Caco-2 (cell line): Measurements from ENCODE around the gene NUMA1. TPM values are rescaled to one million over a fixed set of nuclear protein-coding genes. Genes with fewer than 3 reads are reported as not detected.

Experiments
- BruUV-seq: library from RNA; stranded (reverse); fragments of 400-500 nt; replicated peaks from 2 replicates; lab custom pipeline; 2021; lab: Mats Ljungman, UMichigan
- CTCF ChIA-PET: fragments of 300-600 bp; sonication (Branson Sonifier 250); formaldehyde crosslinking; loops from one replicate; lab custom pipeline; 2022; ENCODE audit warnings: antibody characterized with exemption; lab: Charles Lee
- POLR2A ChIA-PET: fragments of 300-600 bp; sonication (Branson Sonifier 250); formaldehyde crosslinking; loops from one replicate; lab custom pipeline; 2022; ENCODE audit warnings: antibody characterized with exemption; lab: Charles Lee
- DNase-seq, 2 experiments: peaks; one replicate each; pipeline versions ENCODE4 v3.0.0 to v3.0.0-alpha.2; 2020 to 2022
- H3K27me3 ChIP-seq: replicated peaks from 2 replicates; pipeline ENCODE4 v1.6.0; 2011; ENCODE audit warnings: low read length; ENCODE audit not compliant: control insufficient read depth, insufficient read depth
- H3K36me3 ChIP-seq: 2 replicates; pipeline ENCODE4 v1.5.1; 2011; ENCODE audit warnings: low read length; ENCODE audit not compliant: control insufficient read depth, insufficient read depth
- H3K4me1 ChIP-seq: fragments of 250-450 bp; sonication (Bioruptor Pico); 2 replicates; pipeline ENCODE4 v1.5.1; 2020; ENCODE audit warnings: mild to moderate bottlenecking
- H3K4me3 ChIP-seq: 2 replicates; pipeline ENCODE4 v1.5.1; 2011; ENCODE audit warnings: low read depth, mild to moderate bottlenecking, control low read depth, low read length
- H3K9me3 ChIP-seq: fragments of 250-450 bp; sonication (Bioruptor Pico); 2 replicates; pipeline ENCODE4 v1.5.1; 2020; ENCODE audit warnings: mild to moderate bottlenecking, moderate library complexity
- H3K27ac Mint-ChIP-seq: one replicate; pipeline ENCODE4 v1.8.0; 2022; ENCODE audit warnings: mixed read lengths; ENCODE audit not compliant: unreplicated experiment
- H3K27me3 Mint-ChIP-seq: one replicate; pipeline ENCODE4 v1.8.0; 2022; ENCODE audit warnings: mixed read lengths; ENCODE audit not compliant: insufficient read depth, unreplicated experiment
- H3K36me3 Mint-ChIP-seq: one replicate; pipeline ENCODE4 v1.8.0; 2022; ENCODE audit warnings: mild to moderate bottlenecking, mixed read lengths; ENCODE audit not compliant: insufficient read depth, unreplicated experiment
- H3K4me1 Mint-ChIP-seq: one replicate; pipeline ENCODE4 v1.8.0; 2022; ENCODE audit warnings: low read depth, mixed read lengths; ENCODE audit not compliant: unreplicated experiment
- H3K4me3 Mint-ChIP-seq: one replicate; pipeline ENCODE4 v1.8.0; 2022; ENCODE audit warnings: mild to moderate bottlenecking, moderate library complexity, mixed read lengths; ENCODE audit not compliant: unreplicated experiment
- H3K9me3 Mint-ChIP-seq: one replicate; pipeline ENCODE4 v1.8.0; 2022; ENCODE audit warnings: mixed read lengths; ENCODE audit not compliant: unreplicated experiment
- CTCF ChIP-seq, 2 experiments: fragments of 200-600 bp in 1 of 2; IDR thresholded peaks; 1 replicate in 1 of 2; 2 replicates in 1 of 2; pipeline versions ENCODE4 v1.5.1 to v1.8.0; 2011 to 2022; ENCODE audit warnings: antibody characterized with exemption in 1 of 2, control low read depth in 1 of 2, inconsistent platforms in 1 of 2, low read depth in 1 of 2, low read length in 1 of 2, mild to moderate bottlenecking in 1 of 2, moderate library complexity in 1 of 2; ENCODE audit not compliant: insufficient read depth in 1 of 2, severe bottlenecking in 1 of 2, unreplicated experiment in 1 of 2
- intact Hi-C: fragments of 100-400 bp; cut with micrococcal nuclease; formaldehyde crosslinking; loops from one replicate; pipeline ENCODE4 v1.10.0; 2022; ENCODE audit not compliant: unreplicated experiment
- total RNA-seq: library from RNA; stranded (reverse); gene quantifications from 2 replicates; pipeline ENCODE4 v1.2.3, GENCODE V29; 2022

Gene NUMA1
- total RNA-seq, 1 experiment from 2014 or later = 190 TPM

GRCh38 chr11:72040491-72041363 lies 39.6 kb downstream of the NUMA1 start:
- peaks cover 25% of the 10 kb centered on the region for H3K36me3 Mint-ChIP-seq
- no peaks in the 10 kb centered on the region for H3K36me3 ChIP-seq
- peaks cover 31% of the 10 kb centered on the region for H3K4me1 ChIP-seq
- intact Hi-C loops = no loop called here
- no peaks in the 10 kb centered on the region for H3K9me3 ChIP-seq
- no peaks in the 10 kb centered on the region for H3K27me3 Mint-ChIP-seq
- TF ChIP-seq CTCF (IDR thresholded peaks at IDR 0.05; ENCODE audit: insufficient read depth in 1 of 2, low read depth in 1 of 2, low read length in 1 of 2, severe bottlenecking in 1 of 2, unreplicated experiment in 1 of 2) = no peak
- ChIA-PET POLR2A (interaction anchor here (1.6 to 1.8 kb wide), 2 partner anchors 8 to 72 kb away, joined by 4 to 6 read pairs; partner anchors contain the start of gene ANAPC15), CTCF (interaction anchor here (1.1 to 2.2 kb wide), 4 partner anchors 16 to 103 kb away, joined by 3 to 49 read pairs (median 11); no protein-coding TSS in a partner anchor)
- peak; percentile 37 to 56 for DNase-seq
- peaks cover 12% of the 10 kb centered on the region for H3K4me1 Mint-ChIP-seq
- H3K4me3 ChIP-seq = peak overlapping the region; percentile 16
- no peak overlapping the region for H3K4me3 Mint-ChIP-seq
- TSS peak; percentile 43 for BruUV-seq
- H3K27me3 ChIP-seq = no peaks in the 10 kb centered on the region
- H3K27ac Mint-ChIP-seq = no peak overlapping the region
- H3K9me3 Mint-ChIP-seq = no peaks in the 10 kb centered on the region

- CTCF ChIA-PET = interaction anchor here (1.0 to 2.2 kb wide), 11 partner anchors 8 to 391 kb away, joined by 3 to 49 read pairs (median 4); partner anchors contain the start of gene ANAPC15
- no peaks in the 10 kb centered on the region for H3K36me3 ChIP-seq
- Mint-ChIP-seq H3K4me3 (no peak overlapping the region), H3K9me3 (no peaks in the 10 kb centered on the region), H3K27ac (no peak overlapping the region), H3K4me1 (peaks cover 12% of the 10 kb centered on the region), H3K27me3 (no peaks in the 10 kb centered on the region), H3K36me3 (peaks cover 26% of the 10 kb centered on the region)
- POLR2A ChIA-PET = interaction anchor here (0.9 to 1.8 kb wide), 4 partner anchors 9 to 73 kb away, joined by 3 to 6 read pairs (median 5); partner anchors contain the start of gene ANAPC15
- no peak for TF ChIP-seq CTCF (IDR thresholded peaks at IDR 0.05; ENCODE audit: insufficient read depth in 1 of 2, low read depth in 1 of 2, low read length in 1 of 2, severe bottlenecking in 1 of 2, unreplicated experiment in 1 of 2)
- peaks cover 31% of the 10 kb centered on the region for H3K4me1 ChIP-seq
- peak overlapping the region; percentile 16 for H3K4me3 ChIP-seq
- no peaks in the 10 kb centered on the region for H3K27me3 ChIP-seq
- BruUV-seq = no TSS peak
- no peaks in the 10 kb centered on the region for H3K9me3 ChIP-seq
- intact Hi-C loops = loop anchor here (1.0 kb wide), 3 partner anchors 10 to 40 kb away; partner anchors contain the start of genes LRRC51 and NUMA1
- peak; percentile 72 to 73 for DNase-seq
These were observed 40.4 kb downstream of the NUMA1 start for GRCh38 chr11:72039856-72040401.
